Neural cell (in vitro differentiated cells): ENCODE data around the gene QRICH1. TPM values are rescaled to one million over a fixed set of nuclear protein-coding genes. Genes with fewer than 3 reads are reported as not detected.

Source experiments
- H2AFZ ChIP-seq: fragments of 200-600, 300-800 bp; sonication (generic), shearing (Covaris generic); 2 replicates; pipeline ENCODE4 v1.6.0; 2014; ENCODE audit warnings: low read depth, mild to moderate bottlenecking, antibody characterized with exemption, low read length, moderate library complexity
- H3F3A ChIP-seq: fragments of 200-600 bp; shearing (Covaris generic); 2 replicates; pipeline ENCODE4 v1.6.1; 2016; ENCODE audit warnings: mild to moderate bottlenecking, moderate library complexity, mixed read lengths, antibody characterized with exemption, low read length; ENCODE audit not compliant: insufficient read depth, poor library complexity, severe bottlenecking
- H3K27ac ChIP-seq: fragments of 200-600, 300-800 bp; sonication (generic), shearing (Covaris generic); 2 replicates; pipeline ENCODE4 v1.5.1; 2014; ENCODE audit warnings: mild to moderate bottlenecking, low read length, moderate library complexity
- H3K27me3 ChIP-seq: fragments of 300-800, 200-600 bp; sonication (generic), shearing (Covaris generic); 2 replicates; pipeline ENCODE4 v1.6.0; 2014; ENCODE audit warnings: mild to moderate bottlenecking, low read depth, low read length, moderate library complexity; ENCODE audit not compliant: insufficient read depth
- H3K36me3 ChIP-seq: fragments of 300-800, 200-600 bp; sonication (generic), shearing (Covaris generic); 2 replicates; pipeline ENCODE4 v1.5.1; 2014; ENCODE audit warnings: mild to moderate bottlenecking, antibody characterized with exemption, low read length, moderate library complexity; ENCODE audit not compliant: insufficient read depth
- H3K4me2 ChIP-seq: fragments of 300-800, 200-600 bp; sonication (generic), shearing (Covaris generic); 2 replicates; pipeline ENCODE4 v1.6.0; 2014; ENCODE audit warnings: mild to moderate bottlenecking, low read length
- H3K4me3 ChIP-seq: fragments of 300-800, 200-600 bp; sonication (generic), shearing (Covaris generic); 2 replicates; pipeline ENCODE4 v1.5.1; 2014; ENCODE audit warnings: mild to moderate bottlenecking, low read length, moderate library complexity
- H3K79me2 ChIP-seq: fragments of 200-600 bp; shearing (Covaris generic); replicated peaks from 2 replicates; pipeline ENCODE4 v1.6.0; 2014; ENCODE audit warnings: mild to moderate bottlenecking, low read length, moderate library complexity; ENCODE audit not compliant: insufficient read depth
- H3K9ac ChIP-seq: fragments of 300-800, 200-600 bp; sonication (generic), shearing (Covaris generic); 2 replicates; pipeline ENCODE4 v1.6.1; 2016; ENCODE audit warnings: mild to moderate bottlenecking, low read length, mixed read lengths
- H3K9me2 ChIP-seq: fragments of 200-600 bp; shearing (Covaris generic); 2 replicates; pipeline ENCODE4 v1.6.1; 2016; ENCODE audit warnings: mild to moderate bottlenecking, low read length, mixed read lengths; ENCODE audit not compliant: insufficient read depth
- H3K9me3 ChIP-seq: fragments of 200-600, 300-800 bp; sonication (generic), shearing (Covaris generic); 2 replicates; pipeline ENCODE4 v1.6.1; 2016; ENCODE audit warnings: mild to moderate bottlenecking, mixed run types, low read length, moderate library complexity, mixed read lengths
- H4K20me1 ChIP-seq: fragments of 200-600 bp; shearing (Covaris generic); 2 replicates; pipeline ENCODE4 v1.6.1; 2016; ENCODE audit warnings: mild to moderate bottlenecking, mixed run types; ENCODE audit not compliant: insufficient read depth
- EP300 ChIP-seq: fragments of 450-650 bp; conservative IDR thresholded peaks from 2 replicates; pipeline ENCODE4 v1.6.1; 2014; ENCODE audit warnings: antibody characterized with exemption, mild to moderate bottlenecking, moderate library complexity; ENCODE audit not compliant: poor library complexity, severe bottlenecking
- EZH2 ChIP-seq: fragments of 200-600, 300-800 bp; shearing (Covaris generic), sonication (generic); IDR thresholded peaks from 2 replicates; pipeline ENCODE4 v1.6.1; 2014; ENCODE audit warnings: antibody characterized with exemption, low read length, borderline replicate concordance, mild to moderate bottlenecking; ENCODE audit not compliant: insufficient read depth, poor library complexity, severe bottlenecking
- MXI1 ChIP-seq: fragments of 450-650 bp; conservative IDR thresholded peaks from 2 replicates; pipeline ENCODE4 v1.6.1; 2014; ENCODE audit warnings: antibody characterized with exemption, mild to moderate bottlenecking; ENCODE audit not compliant: poor library complexity, severe bottlenecking
- POLR2AphosphoS5 ChIP-seq: IDR thresholded peaks from 2 replicates; pipeline ENCODE4 v1.6.1; 2012
- RAD21 ChIP-seq: fragments of 450-650 bp; conservative IDR thresholded peaks from 2 replicates; pipeline ENCODE4 v1.6.1; 2014; ENCODE audit warnings: antibody characterized with exemption, mild to moderate bottlenecking, moderate library complexity
- SMC3 ChIP-seq: fragments of 450-650 bp; conservative IDR thresholded peaks from 2 replicates; pipeline ENCODE4 v1.6.1; 2014; ENCODE audit warnings: antibody characterized with exemption, mild to moderate bottlenecking, moderate library complexity; ENCODE audit not compliant: poor library complexity
- TAF1 ChIP-seq: IDR thresholded peaks from 2 replicates; pipeline ENCODE4 v1.6.1; 2012; ENCODE audit warnings: low read depth
- polyA plus RNA-seq: library from polyadenylated mRNA; depleted of rRNA; stranded (reverse); fragments of >200 nt; gene quantifications from 2 replicates; pipeline ENCODE4 v1.2.3, GENCODE V29; 2014
- TF ChIP-seq, protein P1 (sequence below): fragments of 450-650 bp; IDR thresholded peaks from 2 replicates; pipeline ENCODE4 v1.5.1; 2014; ENCODE audit warnings: antibody characterized with exemption, mild to moderate bottlenecking, moderate library complexity; ENCODE audit not compliant: poor library complexity, severe bottlenecking
- TF ChIP-seq, protein P2 (sequence below): IDR thresholded peaks from 2 replicates; pipeline ENCODE4 v1.6.1; 2012; ENCODE audit warnings: borderline replicate concordance

The QRICH1 gene
- polyA plus RNA-seq, 1 donor from 2014 or later, result 87.5 TPM

- Histone ChIP-seq H3K36me3 (peaks cover 4% of the 10 kb centered on the region), H3K79me2 (peaks cover 5% of the 10 kb centered on the region), H3K4me3 (no peak overlapping the region), H3F3A (no peaks in the 10 kb centered on the region), H4K20me1 (no peaks in the 10 kb centered on the region), H2AFZ (no peak overlapping the region), H3K27me3 (no peaks in the 10 kb centered on the region), H3K27ac (no peak overlapping the region), H3K4me2 (no peak overlapping the region), H3K9me3 (no peaks in the 10 kb centered on the region), H3K9ac (no peak overlapping the region), H3K9me2 (no peaks in the 10 kb centered on the region)
- no peak for TF ChIP-seq SMC3
- TF ChIP-seq, protein P1, sequence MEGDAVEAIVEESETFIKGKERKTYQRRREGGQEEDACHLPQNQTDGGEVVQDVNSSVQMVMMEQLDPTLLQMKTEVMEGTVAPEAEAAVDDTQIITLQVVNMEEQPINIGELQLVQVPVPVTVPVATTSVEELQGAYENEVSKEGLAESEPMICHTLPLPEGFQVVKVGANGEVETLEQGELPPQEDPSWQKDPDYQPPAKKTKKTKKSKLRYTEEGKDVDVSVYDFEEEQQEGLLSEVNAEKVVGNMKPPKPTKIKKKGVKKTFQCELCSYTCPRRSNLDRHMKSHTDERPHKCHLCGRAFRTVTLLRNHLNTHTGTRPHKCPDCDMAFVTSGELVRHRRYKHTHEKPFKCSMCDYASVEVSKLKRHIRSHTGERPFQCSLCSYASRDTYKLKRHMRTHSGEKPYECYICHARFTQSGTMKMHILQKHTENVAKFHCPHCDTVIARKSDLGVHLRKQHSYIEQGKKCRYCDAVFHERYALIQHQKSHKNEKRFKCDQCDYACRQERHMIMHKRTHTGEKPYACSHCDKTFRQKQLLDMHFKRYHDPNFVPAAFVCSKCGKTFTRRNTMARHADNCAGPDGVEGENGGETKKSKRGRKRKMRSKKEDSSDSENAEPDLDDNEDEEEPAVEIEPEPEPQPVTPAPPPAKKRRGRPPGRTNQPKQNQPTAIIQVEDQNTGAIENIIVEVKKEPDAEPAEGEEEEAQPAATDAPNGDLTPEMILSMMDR, result no peak
- TF ChIP-seq MXI1, result no peak
- TF ChIP-seq RAD21, result no peak
- no peak for TF ChIP-seq POLR2AphosphoS5
- no peak for TF ChIP-seq TAF1
- no peak for TF ChIP-seq EZH2
- no peak for TF ChIP-seq EP300
- TF ChIP-seq, protein P2, sequence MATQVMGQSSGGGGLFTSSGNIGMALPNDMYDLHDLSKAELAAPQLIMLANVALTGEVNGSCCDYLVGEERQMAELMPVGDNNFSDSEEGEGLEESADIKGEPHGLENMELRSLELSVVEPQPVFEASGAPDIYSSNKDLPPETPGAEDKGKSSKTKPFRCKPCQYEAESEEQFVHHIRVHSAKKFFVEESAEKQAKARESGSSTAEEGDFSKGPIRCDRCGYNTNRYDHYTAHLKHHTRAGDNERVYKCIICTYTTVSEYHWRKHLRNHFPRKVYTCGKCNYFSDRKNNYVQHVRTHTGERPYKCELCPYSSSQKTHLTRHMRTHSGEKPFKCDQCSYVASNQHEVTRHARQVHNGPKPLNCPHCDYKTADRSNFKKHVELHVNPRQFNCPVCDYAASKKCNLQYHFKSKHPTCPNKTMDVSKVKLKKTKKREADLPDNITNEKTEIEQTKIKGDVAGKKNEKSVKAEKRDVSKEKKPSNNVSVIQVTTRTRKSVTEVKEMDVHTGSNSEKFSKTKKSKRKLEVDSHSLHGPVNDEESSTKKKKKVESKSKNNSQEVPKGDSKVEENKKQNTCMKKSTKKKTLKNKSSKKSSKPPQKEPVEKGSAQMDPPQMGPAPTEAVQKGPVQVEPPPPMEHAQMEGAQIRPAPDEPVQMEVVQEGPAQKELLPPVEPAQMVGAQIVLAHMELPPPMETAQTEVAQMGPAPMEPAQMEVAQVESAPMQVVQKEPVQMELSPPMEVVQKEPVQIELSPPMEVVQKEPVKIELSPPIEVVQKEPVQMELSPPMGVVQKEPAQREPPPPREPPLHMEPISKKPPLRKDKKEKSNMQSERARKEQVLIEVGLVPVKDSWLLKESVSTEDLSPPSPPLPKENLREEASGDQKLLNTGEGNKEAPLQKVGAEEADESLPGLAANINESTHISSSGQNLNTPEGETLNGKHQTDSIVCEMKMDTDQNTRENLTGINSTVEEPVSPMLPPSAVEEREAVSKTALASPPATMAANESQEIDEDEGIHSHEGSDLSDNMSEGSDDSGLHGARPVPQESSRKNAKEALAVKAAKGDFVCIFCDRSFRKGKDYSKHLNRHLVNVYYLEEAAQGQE, result no peak
These were observed 63.5 kb downstream of the QRICH1 start for GRCh38 chr3:49030321-49030720.

GRCh38 chr3:49029563-49029884, 64.3 kb downstream of the QRICH1 start:
- H3K9ac ChIP-seq, result peak overlapping the region; percentile 91
- peak overlapping the region; percentile 86 for H3K27ac ChIP-seq

More at GRCh38 chr3:49029563-49029884, 64.3 kb downstream of the QRICH1 start:
- Histone ChIP-seq H3K4me3 (peak overlapping the region; percentile 85), H3K27me3 (no peaks in the 10 kb centered on the region), H3F3A (no peaks in the 10 kb centered on the region), H3K36me3 (peaks cover 2% of the 10 kb centered on the region), H3K4me2 (peak overlapping the region; percentile 60), H4K20me1 (no peaks in the 10 kb centered on the region), H2AFZ (no peak overlapping the region), H3K9me2 (no peaks in the 10 kb centered on the region), H3K9me3 (no peaks in the 10 kb centered on the region), H3K79me2 (peaks cover 5% of the 10 kb centered on the region)
- TF ChIP-seq POLR2AphosphoS5, result peak; percentile 6
- no peak for TF ChIP-seq EP300
